ENCODE data around the gene LMAN1. TPM values are rescaled to one million over a fixed set of nuclear protein-coding genes. Genes with fewer than 3 reads are reported as not detected.

Gene LMAN1
- total RNA-seq, 1 donor from 2014 or later, result 60.8 TPM

DNA sequence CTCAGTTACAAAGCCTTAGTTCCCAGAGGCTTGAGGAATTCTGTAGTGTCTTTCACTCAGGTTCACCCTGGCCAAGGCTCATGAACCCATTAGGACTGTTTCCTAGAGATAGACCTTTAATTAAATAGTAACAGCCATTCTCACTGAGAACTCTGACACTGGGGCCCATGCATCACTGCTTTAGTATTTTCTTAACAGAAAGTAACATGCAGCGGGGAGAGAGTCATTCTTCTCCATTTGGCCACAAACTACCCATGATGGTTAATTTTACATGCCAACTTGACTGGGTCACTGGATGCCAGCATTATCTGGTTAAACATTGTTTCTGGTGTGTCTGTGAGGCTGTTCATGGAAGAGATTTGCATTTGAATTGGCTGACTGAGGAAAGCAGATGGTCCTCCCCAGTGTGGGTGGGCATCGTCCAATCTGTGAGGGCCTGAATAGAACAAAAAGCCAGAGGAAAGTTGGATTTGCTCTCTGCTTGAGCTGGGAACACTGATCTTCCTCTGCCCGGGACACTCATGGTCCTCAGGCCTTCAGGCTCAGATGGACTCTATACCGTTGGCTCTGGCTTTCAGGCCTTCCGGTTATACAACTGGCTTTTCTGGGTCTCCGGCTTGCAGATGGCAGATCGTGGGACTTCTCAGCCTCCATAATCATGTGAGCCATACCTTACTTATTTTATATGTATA is 35.0 kb downstream of the LMAN1 start:
- DNase-seq (ENCODE audit: low spot score in 2 of 2), result no peak
- Histone ChIP-seq H3K4me1 (no peaks in the 10 kb centered on the region), H3K4me3 (no peak overlapping the region), H3K36me3 (peaks cover 18 to 27% of the 10 kb centered on the region in 2 donors), H3K9me3 (no peaks in the 10 kb centered on the region), H3K27me3 (no peaks in the 10 kb centered on the region), H3K27ac (no peak overlapping the region)
- intact Hi-C loops (cut with DNase I), result no loop called here
- TF ChIP-seq, protein P1, sequence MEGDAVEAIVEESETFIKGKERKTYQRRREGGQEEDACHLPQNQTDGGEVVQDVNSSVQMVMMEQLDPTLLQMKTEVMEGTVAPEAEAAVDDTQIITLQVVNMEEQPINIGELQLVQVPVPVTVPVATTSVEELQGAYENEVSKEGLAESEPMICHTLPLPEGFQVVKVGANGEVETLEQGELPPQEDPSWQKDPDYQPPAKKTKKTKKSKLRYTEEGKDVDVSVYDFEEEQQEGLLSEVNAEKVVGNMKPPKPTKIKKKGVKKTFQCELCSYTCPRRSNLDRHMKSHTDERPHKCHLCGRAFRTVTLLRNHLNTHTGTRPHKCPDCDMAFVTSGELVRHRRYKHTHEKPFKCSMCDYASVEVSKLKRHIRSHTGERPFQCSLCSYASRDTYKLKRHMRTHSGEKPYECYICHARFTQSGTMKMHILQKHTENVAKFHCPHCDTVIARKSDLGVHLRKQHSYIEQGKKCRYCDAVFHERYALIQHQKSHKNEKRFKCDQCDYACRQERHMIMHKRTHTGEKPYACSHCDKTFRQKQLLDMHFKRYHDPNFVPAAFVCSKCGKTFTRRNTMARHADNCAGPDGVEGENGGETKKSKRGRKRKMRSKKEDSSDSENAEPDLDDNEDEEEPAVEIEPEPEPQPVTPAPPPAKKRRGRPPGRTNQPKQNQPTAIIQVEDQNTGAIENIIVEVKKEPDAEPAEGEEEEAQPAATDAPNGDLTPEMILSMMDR (IDR thresholded peaks at IDR 0.05), result no peak

GRCh38 chr18:59318460-59319050 is 40.5 kb downstream of the LMAN1 start, which contains the start of gene CPLX4:
CPLX4 (minus strand) TSS chr18:59318649; CDS start chr18:59318462, 187 bp downstream.
- no peaks in the 10 kb centered on the region for H3K9me3 ChIP-seq
- H3K4me3 ChIP-seq, result no peak within 1 kb of the TSS
- no peaks in the 10 kb centered on the region for H3K27me3 ChIP-seq
- DNase-seq (ENCODE audit: low spot score in 2 of 2), result no peak
- no peaks in the 10 kb centered on the region for H3K4me1 ChIP-seq
- TF ChIP-seq, protein P1 (IDR thresholded peaks at IDR 0.05), result no peak
- H3K36me3 ChIP-seq, result no peaks in the 10 kb centered on the region
- H3K27ac ChIP-seq, result no peak within 1 kb of the TSS
- intact Hi-C loops (cut with DNase I), result no loop called here

- TF ChIP-seq, protein P1 (IDR thresholded peaks at IDR 0.05), result no peak
- H3K36me3 ChIP-seq, result no peaks in the 10 kb centered on the region
- no peaks in the 10 kb centered on the region for H3K27me3 ChIP-seq
- no peaks in the 10 kb centered on the region for H3K9me3 ChIP-seq
- H3K4me3 ChIP-seq, result no peak overlapping the region
- DNase-seq (ENCODE audit: low spot score in 2 of 2), result no peak
- no peaks in the 10 kb centered on the region for H3K4me1 ChIP-seq
- no peak overlapping the region for H3K27ac ChIP-seq
- intact Hi-C loops (cut with DNase I), result no loop called here
Observed at GRCh38 chr18:59311631-59312030, 47.4 kb downstream of the LMAN1 start.

GRCh38 chr18:59308938-59309260 is 50.2 kb downstream of the LMAN1 start:
- no peaks in the 10 kb centered on the region for H3K36me3 ChIP-seq
- H3K27me3 ChIP-seq, result no peaks in the 10 kb centered on the region
- intact Hi-C loops (cut with DNase I), result loop anchor here (2.0 kb wide), 1 partner anchor 94 kb away; no protein-coding TSS in a partner anchor
- DNase-seq (ENCODE audit: low spot score in 2 of 2), result no peak
- peak overlapping the region in 1 of 2 donors; percentile 39 for H3K4me3 ChIP-seq
- TF ChIP-seq, protein P1 (IDR thresholded peaks at IDR 0.05), result no peak
- H3K9me3 ChIP-seq, result no peaks in the 10 kb centered on the region
- H3K27ac ChIP-seq, result no peak overlapping the region
- no peaks in the 10 kb centered on the region for H3K4me1 ChIP-seq

- Histone ChIP-seq H3K4me3 (peak overlapping the region in 1 of 2 donors; percentile 39), H3K36me3 (no peaks in the 10 kb centered on the region), H3K27me3 (no peaks in the 10 kb centered on the region), H3K4me1 (no peaks in the 10 kb centered on the region), H3K27ac (no peak overlapping the region), H3K9me3 (no peaks in the 10 kb centered on the region)
- DNase-seq (ENCODE audit: low spot score in 2 of 2), result peak in 1 of 2 donors; percentile 73
- TF ChIP-seq, protein P1 (IDR thresholded peaks at IDR 0.05), result peak; percentile 54 to 87 (median 72)
- intact Hi-C loops (cut with DNase I), result loop anchor here (2.0 kb wide), 1 partner anchor 94 kb away; no protein-coding TSS in a partner anchor
Observed at GRCh38 chr18:59308248-59308937, 50.7 kb downstream of the LMAN1 start.

Measured in ascending aorta (tissue), 2 donors.